GM19328 (cell line): Measurements from ENCODE around the gene RUNX1.

Source experiments
- ATAC-seq: cut with Tn5 transposase; IDR thresholded peaks from one replicate; pipeline ENCODE4 v1.9.1; 2021; ENCODE audit warnings: mild to moderate bottlenecking, moderate library complexity; ENCODE audit not compliant: unreplicated experiment

The RUNX1 gene

GRCh38 chr21:35037384-35037765 lies 11.7 kb downstream of the RUNX1 start:
- ATAC-seq: no peak

GRCh38 chr21:35036465-35037383 lies 12.4 kb downstream of the RUNX1 start:
- ATAC-seq: no peak

GRCh38 chr21:35035581-35035980 lies 13.5 kb downstream of the RUNX1 start:
- ATAC-seq: no peak

- no peak for ATAC-seq
Measured at GRCh38 chr21:35035116-35035515, 14.0 kb downstream of the RUNX1 start.

- no peak for ATAC-seq
Measured at GRCh38 chr21:35034203-35034926, 14.7 kb downstream of the RUNX1 start.

GRCh38 chr21:35032474-35033263 lies 16.4 kb downstream of the RUNX1 start:
- no peak for ATAC-seq

- no peak for ATAC-seq
Measured at GRCh38 chr21:35028451-35028978, 20.6 kb downstream of the RUNX1 start.

- no peak for ATAC-seq
Measured at GRCh38 chr21:35027563-35028450, 21.3 kb downstream of the RUNX1 start.

GRCh38 chr21:35026617-35027562 lies 22.2 kb downstream of the RUNX1 start:
- peak; percentile 87 for ATAC-seq

GRCh38 chr21:35026153-35026500 lies 23.0 kb downstream of the RUNX1 start:
- no peak for ATAC-seq

GRCh38 chr21:35025206-35026152 lies 23.6 kb downstream of the RUNX1 start:
- no peak for ATAC-seq

GRCh38 chr21:35024513-35024912 lies 24.6 kb downstream of the RUNX1 start:
- ATAC-seq: no peak

GRCh38 chr21:35024071-35024420 lies 25.1 kb downstream of the RUNX1 start:
- ATAC-seq: no peak

- ATAC-seq: no peak
Measured at GRCh38 chr21:35023396-35024070, 25.6 kb downstream of the RUNX1 start.

GRCh38 chr21:35021546-35021945 lies 27.6 kb downstream of the RUNX1 start:
- no peak for ATAC-seq

GRCh38 chr21:35020902-35021301 lies 28.2 kb downstream of the RUNX1 start:
- ATAC-seq: no peak

GRCh38 chr21:35020436-35020835 lies 28.7 kb downstream of the RUNX1 start:
- ATAC-seq: no peak
